Fibroblast of lung (primary cell): ENCODE results near the gene DNAL4. TPM values are rescaled to one million over a fixed set of nuclear protein-coding genes. Genes with fewer than 3 reads are reported as not detected.

Source experiments
- DNase-seq, 2 donors: peaks; one replicate each; pipeline versions ENCODE4 v3.0.0 to v3.0.0-alpha.2; 2010; ENCODE audit warnings: low read depth in 2 of 2
- H2AFZ ChIP-seq: 2 replicates; pipeline ENCODE4 v1.5.1; 2012; ENCODE audit warnings: low read length, control low read depth, inconsistent platforms
- H3K27ac ChIP-seq: 2 replicates; pipeline ENCODE4 v1.5.1; 2011; ENCODE audit warnings: low read length, control low read depth; ENCODE audit not compliant: insufficient read depth
- H3K27me3 ChIP-seq: 2 replicates; pipeline ENCODE4 v1.5.1; 2011; ENCODE audit warnings: mild to moderate bottlenecking, low read length; ENCODE audit not compliant: control insufficient read depth, insufficient read depth
- H3K36me3 ChIP-seq: 2 replicates; pipeline ENCODE4 v1.5.1; 2011; ENCODE audit warnings: low read length; ENCODE audit not compliant: control insufficient read depth, insufficient read depth
- H3K4me1 ChIP-seq: 2 replicates; pipeline ENCODE4 v1.5.1; 2011; ENCODE audit warnings: low read length; ENCODE audit not compliant: control insufficient read depth, insufficient read depth; ENCODE audit errors: extremely low read depth
- H3K4me2 ChIP-seq: 2 replicates; pipeline ENCODE4 v1.5.1; 2011; ENCODE audit warnings: low read length, control low read depth; ENCODE audit not compliant: insufficient read depth; ENCODE audit errors: extremely low read depth
- H3K4me3 ChIP-seq, 4 experiments: fragments of 200-600 bp in 1 of 4; sonication (generic) in 1 of 4; replicated peaks in 1 of 4; 2 replicates each; pipeline ENCODE4 v1.5.1; 2011 to 2016; ENCODE audit warnings: low read length in 4 of 4, low read depth in 3 of 4, mild to moderate bottlenecking in 3 of 4, control low read depth in 2 of 4, inconsistent platforms in 1 of 4, mixed read lengths in 1 of 4; ENCODE audit not compliant: insufficient read depth in 1 of 4; ENCODE audit errors: control extremely low read depth in 1 of 4
- H3K79me2 ChIP-seq: 2 replicates; pipeline ENCODE4 v1.5.1; 2012; ENCODE audit warnings: mild to moderate bottlenecking, low read length, inconsistent platforms; ENCODE audit not compliant: control insufficient read depth, insufficient read depth
- H3K9ac ChIP-seq: 2 replicates; pipeline ENCODE4 v1.5.1; 2011; ENCODE audit warnings: mild to moderate bottlenecking, low read length, control low read depth; ENCODE audit not compliant: insufficient read depth
- H3K9me3 ChIP-seq: 2 replicates; pipeline ENCODE4 v1.5.1; 2012; ENCODE audit warnings: low read depth, low read length; ENCODE audit not compliant: control insufficient read depth, insufficient read depth
- H4K20me1 ChIP-seq: 2 replicates; pipeline ENCODE4 v1.5.1; 2011; ENCODE audit warnings: low read length; ENCODE audit not compliant: control insufficient read depth, insufficient read depth; ENCODE audit errors: extremely low read depth
- EZH2 ChIP-seq: IDR thresholded peaks from 2 replicates; pipeline ENCODE4 v1.5.1; 2012; ENCODE audit warnings: low read length, control low read depth, mild to moderate bottlenecking; ENCODE audit errors: missing control alignments
- polyA plus RNA-seq, 2 donors: library from polyadenylated mRNA; depleted of rRNA in 1 of 2; stranded (reverse) in 1 of 2; unstranded in 1 of 2; fragments of >200 nt; gene quantifications; 2 replicates each; pipeline ENCODE4 v1.2.1, GENCODE V29; 2011 to 2012; ENCODE audit warnings: missing spikeins in 1 of 2
- total RNA-seq: library from RNA; depleted of rRNA; stranded (reverse); fragments of >200 nt; gene quantifications from 2 replicates; pipeline ENCODE4 v1.2.1, GENCODE V29; 2014
- TF ChIP-seq, protein P1 (sequence below), 2 donors: IDR thresholded peaks in 1 of 2; conservative IDR thresholded peaks in 1 of 2; 1 replicate in 1 of 2; 2 replicates in 1 of 2; pipeline ENCODE4 v1.5.1; 2011 to 2012; ENCODE audit warnings: low read length in 2 of 2, control low read depth in 1 of 2, inconsistent platforms in 1 of 2, low read depth in 1 of 2, mild to moderate bottlenecking in 1 of 2

DNAL4 gene
- total and polyA plus RNA-seq, 2 donors (not counting 1 experiment from before 2014, with no cell fraction given): 13.3 to 25.1 TPM

DNA sequence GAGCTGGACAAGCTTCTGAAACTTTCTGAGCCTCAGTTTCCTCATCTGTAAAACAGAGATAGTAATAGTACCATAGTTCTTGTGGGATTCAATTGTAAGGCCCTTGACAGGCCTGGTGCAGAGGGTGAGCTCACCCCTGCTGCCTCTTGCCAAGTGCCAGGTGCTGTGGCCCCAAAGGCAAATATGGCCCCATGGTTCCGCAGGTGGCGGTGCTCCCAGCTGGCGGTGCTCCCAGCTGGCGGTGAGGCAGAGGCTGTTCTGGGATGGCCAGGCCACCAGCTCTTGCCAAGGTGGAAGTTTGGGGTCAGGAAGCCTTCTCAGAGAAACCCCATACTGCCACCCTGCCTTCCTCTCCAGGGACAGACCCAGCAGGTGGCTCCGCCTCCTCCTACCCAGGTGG lies 41.0 kb upstream of the DNAL4 start:
- H3K9ac ChIP-seq: no peak overlapping the region
- no peaks in the 10 kb centered on the region for H3K4me1 ChIP-seq
- H3K27me3 ChIP-seq: peaks cover 3% of the 10 kb centered on the region
- H3K4me2 ChIP-seq: no peak overlapping the region
- no peak for DNase-seq
- H3K79me2 ChIP-seq: no peaks in the 10 kb centered on the region
- H2AFZ ChIP-seq: no peak overlapping the region
- H3K4me3 ChIP-seq: no peak overlapping the region
- no peaks in the 10 kb centered on the region for H4K20me1 ChIP-seq
- H3K27ac ChIP-seq: no peak overlapping the region
- no peaks in the 10 kb centered on the region for H3K9me3 ChIP-seq
- TF ChIP-seq, protein P1, sequence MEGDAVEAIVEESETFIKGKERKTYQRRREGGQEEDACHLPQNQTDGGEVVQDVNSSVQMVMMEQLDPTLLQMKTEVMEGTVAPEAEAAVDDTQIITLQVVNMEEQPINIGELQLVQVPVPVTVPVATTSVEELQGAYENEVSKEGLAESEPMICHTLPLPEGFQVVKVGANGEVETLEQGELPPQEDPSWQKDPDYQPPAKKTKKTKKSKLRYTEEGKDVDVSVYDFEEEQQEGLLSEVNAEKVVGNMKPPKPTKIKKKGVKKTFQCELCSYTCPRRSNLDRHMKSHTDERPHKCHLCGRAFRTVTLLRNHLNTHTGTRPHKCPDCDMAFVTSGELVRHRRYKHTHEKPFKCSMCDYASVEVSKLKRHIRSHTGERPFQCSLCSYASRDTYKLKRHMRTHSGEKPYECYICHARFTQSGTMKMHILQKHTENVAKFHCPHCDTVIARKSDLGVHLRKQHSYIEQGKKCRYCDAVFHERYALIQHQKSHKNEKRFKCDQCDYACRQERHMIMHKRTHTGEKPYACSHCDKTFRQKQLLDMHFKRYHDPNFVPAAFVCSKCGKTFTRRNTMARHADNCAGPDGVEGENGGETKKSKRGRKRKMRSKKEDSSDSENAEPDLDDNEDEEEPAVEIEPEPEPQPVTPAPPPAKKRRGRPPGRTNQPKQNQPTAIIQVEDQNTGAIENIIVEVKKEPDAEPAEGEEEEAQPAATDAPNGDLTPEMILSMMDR (conservative IDR thresholded peaks at IDR 0.05 in 1 of 2, IDR thresholded peaks at IDR 0.05 in 1 of 2; ENCODE audit: low read depth in 1 of 2, low read length in 2 of 2): no peak
- no peak for TF ChIP-seq EZH2
- no peaks in the 10 kb centered on the region for H3K36me3 ChIP-seq

DNA sequence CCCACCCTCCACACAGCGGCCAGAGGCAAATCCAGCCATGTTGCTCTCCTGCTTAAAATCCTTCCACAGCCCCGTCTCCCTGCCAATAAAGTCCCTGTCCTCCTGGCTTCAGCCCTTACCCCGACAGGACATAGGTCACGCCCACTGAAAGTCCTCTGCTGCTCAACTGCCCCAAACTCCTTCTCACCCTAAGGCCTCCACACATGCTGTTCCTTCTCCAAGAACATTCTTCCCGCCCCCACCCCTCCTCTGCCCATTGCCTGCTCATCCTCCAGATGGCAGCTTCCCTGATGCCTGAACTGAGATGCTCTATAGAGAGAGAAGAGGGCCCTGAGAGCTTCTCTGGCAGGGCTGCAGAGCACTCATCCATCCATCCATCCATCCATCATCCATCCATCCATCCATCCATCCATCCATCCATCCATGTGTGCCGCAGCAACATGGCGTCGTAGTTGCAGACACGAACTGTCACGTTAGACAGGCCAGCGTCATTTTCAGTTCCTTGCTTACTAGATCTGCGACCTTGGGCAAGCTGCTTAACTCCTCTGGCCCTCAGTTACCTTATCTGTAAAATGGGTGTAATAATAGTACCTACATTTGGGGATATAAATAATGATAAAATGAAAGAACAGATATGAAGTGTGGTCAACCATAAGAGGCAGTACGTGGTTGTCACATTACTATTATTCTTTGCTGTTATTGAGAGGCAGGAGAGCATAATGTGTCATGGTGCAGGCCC lies 40.4 kb upstream of the DNAL4 start:
- Histone ChIP-seq H3K4me1 (no peaks in the 10 kb centered on the region), H3K27me3 (no peaks in the 10 kb centered on the region), H2AFZ (no peak overlapping the region), H3K4me2 (no peak overlapping the region), H3K4me3 (no peak overlapping the region), H3K36me3 (no peaks in the 10 kb centered on the region), H3K79me2 (no peaks in the 10 kb centered on the region), H3K9ac (no peak overlapping the region), H3K27ac (no peak overlapping the region), H4K20me1 (no peaks in the 10 kb centered on the region), H3K9me3 (no peaks in the 10 kb centered on the region)
- no peak for DNase-seq
- TF ChIP-seq, protein P1 (conservative IDR thresholded peaks at IDR 0.05 in 1 of 2, IDR thresholded peaks at IDR 0.05 in 1 of 2; ENCODE audit: low read depth in 1 of 2, low read length in 2 of 2): no peak
- TF ChIP-seq EZH2: no peak

DNA sequence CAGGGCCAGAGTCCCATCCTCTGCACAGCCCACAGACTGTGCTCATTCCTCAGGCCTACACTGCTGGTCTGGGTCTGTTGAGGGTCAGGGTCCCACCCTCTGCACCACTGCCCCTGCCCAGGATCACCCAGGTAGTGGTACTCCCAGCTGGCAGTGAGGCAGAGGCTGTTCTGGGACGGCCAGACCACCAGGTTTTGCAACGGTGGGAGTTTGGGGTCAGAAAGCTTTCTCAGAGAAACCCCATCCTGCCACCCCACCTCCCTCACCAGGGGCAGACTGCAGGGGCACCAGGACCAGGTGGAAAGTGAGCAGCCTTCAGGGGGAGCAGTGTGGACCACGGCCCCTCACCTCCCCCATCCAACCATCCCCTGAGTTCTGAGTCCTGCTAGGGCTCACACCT lies 39.1 kb upstream of the DNAL4 start:
- Histone ChIP-seq H3K4me2 (no peak overlapping the region), H2AFZ (no peak overlapping the region), H3K27ac (no peak overlapping the region), H3K9me3 (no peaks in the 10 kb centered on the region), H3K4me3 (no peak overlapping the region), H3K27me3 (no peaks in the 10 kb centered on the region), H3K9ac (no peak overlapping the region), H3K79me2 (no peaks in the 10 kb centered on the region), H3K36me3 (no peaks in the 10 kb centered on the region), H3K4me1 (no peaks in the 10 kb centered on the region), H4K20me1 (no peaks in the 10 kb centered on the region)
- TF ChIP-seq, protein P1 (conservative IDR thresholded peaks at IDR 0.05 in 1 of 2, IDR thresholded peaks at IDR 0.05 in 1 of 2; ENCODE audit: low read depth in 1 of 2, low read length in 2 of 2): no peak
- TF ChIP-seq EZH2: no peak
- DNase-seq: no peak
